Brain microvascular endothelial cell (primary cell): ENCODE measurements around the gene RMRP.

ENCODE experiments used
- DNase-seq: peaks from one replicate; pipeline ENCODE4 v3.0.0-alpha.2; 2020
- H3K27ac ChIP-seq: fragments of 250-450 bp; sonication (Bioruptor Pico); 2 replicates; pipeline ENCODE4 v1.5.1; 2020; ENCODE audit warnings: mild to moderate bottlenecking, moderate library complexity
- H3K27me3 ChIP-seq: fragments of 250-450 bp; sonication (Bioruptor Pico); replicated peaks from 2 replicates; pipeline ENCODE4 v1.5.1; 2020; ENCODE audit warnings: mild to moderate bottlenecking
- H3K36me3 ChIP-seq: fragments of 250-450 bp; sonication (Bioruptor Pico); replicated peaks from 2 replicates; pipeline ENCODE4 v1.5.1; 2020; ENCODE audit warnings: mild to moderate bottlenecking
- H3K4me3 ChIP-seq: 2 replicates; pipeline ENCODE4 v1.5.1; 2011; ENCODE audit warnings: low read depth, mild to moderate bottlenecking, control low read depth, low read length, moderate library complexity
- in situ Hi-C: cut with HindIII; loops from 2 replicates; pipeline ENCODE4 v1.10.0; 2017; ENCODE audit warnings: low sequenced_read_pairs, low pct_ligation_motif_present
- TF ChIP-seq, protein P1 (sequence below): IDR thresholded peaks from 2 replicates; pipeline ENCODE4 v1.5.1; 2011; ENCODE audit warnings: low read depth, mild to moderate bottlenecking, moderate library complexity, low read length, control low read depth, inconsistent platforms; ENCODE audit errors: missing control alignments

The RMRP gene

DNA sequence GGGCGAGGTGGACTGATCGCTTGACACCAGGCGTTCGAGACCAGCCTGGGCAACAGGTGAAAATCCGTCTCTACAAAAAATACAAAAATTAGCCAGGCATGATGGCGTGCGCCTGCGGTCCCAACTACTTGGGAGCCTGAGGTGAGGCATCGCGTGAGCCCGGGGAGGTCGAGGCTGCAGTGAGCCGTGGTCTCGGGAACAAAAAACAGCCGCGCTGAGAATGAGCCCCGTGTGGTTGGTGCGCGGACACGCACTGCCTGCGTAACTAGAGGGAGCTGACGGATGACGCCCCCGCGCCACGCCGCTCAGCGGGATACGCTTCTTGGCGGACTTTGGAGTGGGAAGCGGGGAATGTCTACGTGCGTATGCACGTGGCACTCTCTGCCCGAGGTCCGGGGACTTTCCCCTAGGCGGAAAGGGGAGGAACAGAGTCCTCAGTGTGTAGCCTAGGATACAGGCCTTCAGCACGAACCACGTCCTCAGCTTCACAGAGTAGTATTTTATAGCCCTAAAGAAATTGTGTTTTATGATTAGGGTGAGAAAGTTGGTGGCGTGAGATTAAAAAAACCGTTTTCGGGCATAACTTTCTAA lies at the start of gene RMRP:
TSS of gene RMRP (minus strand) at position 474 of the 591 bp plus-strand sequence.
- Histone ChIP-seq H3K4me3 (peak within 1 kb of the TSS; percentile 84), H3K36me3 (peaks cover 7% of the 10 kb centered on the region), H3K27ac (peak within 1 kb of the TSS; percentile 99), H3K27me3 (no peaks in the 10 kb centered on the region)
- TF ChIP-seq, protein P1, sequence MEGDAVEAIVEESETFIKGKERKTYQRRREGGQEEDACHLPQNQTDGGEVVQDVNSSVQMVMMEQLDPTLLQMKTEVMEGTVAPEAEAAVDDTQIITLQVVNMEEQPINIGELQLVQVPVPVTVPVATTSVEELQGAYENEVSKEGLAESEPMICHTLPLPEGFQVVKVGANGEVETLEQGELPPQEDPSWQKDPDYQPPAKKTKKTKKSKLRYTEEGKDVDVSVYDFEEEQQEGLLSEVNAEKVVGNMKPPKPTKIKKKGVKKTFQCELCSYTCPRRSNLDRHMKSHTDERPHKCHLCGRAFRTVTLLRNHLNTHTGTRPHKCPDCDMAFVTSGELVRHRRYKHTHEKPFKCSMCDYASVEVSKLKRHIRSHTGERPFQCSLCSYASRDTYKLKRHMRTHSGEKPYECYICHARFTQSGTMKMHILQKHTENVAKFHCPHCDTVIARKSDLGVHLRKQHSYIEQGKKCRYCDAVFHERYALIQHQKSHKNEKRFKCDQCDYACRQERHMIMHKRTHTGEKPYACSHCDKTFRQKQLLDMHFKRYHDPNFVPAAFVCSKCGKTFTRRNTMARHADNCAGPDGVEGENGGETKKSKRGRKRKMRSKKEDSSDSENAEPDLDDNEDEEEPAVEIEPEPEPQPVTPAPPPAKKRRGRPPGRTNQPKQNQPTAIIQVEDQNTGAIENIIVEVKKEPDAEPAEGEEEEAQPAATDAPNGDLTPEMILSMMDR, result peak; percentile 29
- DNase-seq, result peak; percentile 99
- in situ Hi-C loops, result no loop called here

DNA sequence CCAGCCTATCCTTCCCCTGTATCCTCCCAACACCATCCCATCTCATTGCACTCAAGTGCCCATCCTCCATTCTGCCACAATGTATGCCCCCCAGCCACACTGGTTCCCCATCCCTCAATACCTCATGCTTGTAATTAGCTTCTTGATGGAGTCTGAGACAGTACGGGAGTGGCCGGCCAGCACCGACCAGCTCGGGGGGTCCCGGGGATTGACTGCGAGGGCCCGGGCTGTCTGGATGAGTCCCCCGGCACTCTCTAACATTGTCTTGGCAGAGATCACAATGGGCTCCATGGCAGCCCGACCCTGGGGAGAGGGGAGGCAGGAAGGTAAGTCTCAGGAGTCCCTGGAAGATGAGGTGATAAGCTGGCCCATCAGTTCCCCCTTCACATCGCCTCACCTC lies 49.1 kb upstream of the RMRP start:
- TF ChIP-seq, protein P1, result no peak
- Histone ChIP-seq H3K36me3 (peaks cover 94% of the 10 kb centered on the region), H3K27ac (no peak overlapping the region), H3K4me3 (no peak overlapping the region), H3K27me3 (no peaks in the 10 kb centered on the region)
- DNase-seq, result no peak
- in situ Hi-C loops, result no loop called here

DNA sequence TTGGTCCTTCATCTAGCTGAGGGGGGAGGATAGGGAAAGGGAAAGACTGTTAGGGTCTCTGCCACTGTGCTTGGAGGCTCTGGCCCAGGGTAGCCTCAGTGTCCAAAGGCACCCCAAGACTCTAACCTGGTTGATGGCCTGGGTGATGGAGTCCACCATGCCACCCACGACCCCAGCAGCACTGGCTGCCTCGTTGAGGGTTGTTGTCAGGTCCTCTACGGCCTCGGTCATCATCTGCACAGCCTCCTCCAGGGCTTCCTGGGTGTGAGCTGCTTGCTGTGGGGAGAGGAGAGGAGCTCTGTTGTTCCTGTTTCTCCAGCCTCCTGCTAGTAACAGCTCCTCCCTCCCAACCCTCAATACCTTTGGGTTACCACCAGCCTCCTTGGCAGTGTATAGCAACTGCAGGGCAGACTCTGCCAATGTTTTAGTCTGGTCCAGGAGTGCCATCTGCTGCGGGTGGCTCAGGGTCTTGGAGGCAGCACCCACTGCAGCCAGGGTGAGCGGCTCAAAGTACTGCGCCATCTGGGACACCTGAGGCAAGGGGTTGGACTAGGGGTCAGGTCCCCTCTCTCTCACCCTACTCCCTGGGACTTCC lies 48.1 kb upstream of the RMRP start:
- H3K4me3 ChIP-seq, result no peak overlapping the region
- peaks cover 94% of the 10 kb centered on the region for H3K36me3 ChIP-seq
- TF ChIP-seq, protein P1, result no peak
- in situ Hi-C loops, result no loop called here
- no peak for DNase-seq
- no peaks in the 10 kb centered on the region for H3K27me3 ChIP-seq
- no peak overlapping the region for H3K27ac ChIP-seq

DNA sequence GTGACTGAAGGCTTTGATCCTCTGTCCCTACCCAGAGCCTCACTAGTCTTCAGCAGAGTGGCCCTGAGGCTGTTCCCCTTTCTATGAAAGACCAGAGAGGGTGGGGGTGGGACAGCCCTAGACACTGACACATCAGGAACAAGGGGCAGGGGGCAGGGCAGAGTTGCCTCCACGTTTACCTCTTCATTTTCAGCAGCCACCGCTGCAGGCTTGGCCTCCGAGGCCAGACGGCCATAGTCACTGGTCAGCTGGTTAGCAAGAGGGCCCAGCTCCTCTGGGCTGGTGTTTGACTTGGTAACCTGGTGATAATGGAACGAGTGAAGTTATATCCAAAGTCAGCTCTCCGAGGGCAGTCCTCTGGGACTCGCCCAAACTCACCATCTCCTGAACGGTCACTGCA lies 47.6 kb upstream of the RMRP start:
- no peaks in the 10 kb centered on the region for H3K27me3 ChIP-seq
- H3K36me3 ChIP-seq, result peaks cover 94% of the 10 kb centered on the region
- no peak overlapping the region for H3K4me3 ChIP-seq
- in situ Hi-C loops, result no loop called here
- TF ChIP-seq, protein P1, result no peak
- H3K27ac ChIP-seq, result no peak overlapping the region
- DNase-seq, result no peak

DNA sequence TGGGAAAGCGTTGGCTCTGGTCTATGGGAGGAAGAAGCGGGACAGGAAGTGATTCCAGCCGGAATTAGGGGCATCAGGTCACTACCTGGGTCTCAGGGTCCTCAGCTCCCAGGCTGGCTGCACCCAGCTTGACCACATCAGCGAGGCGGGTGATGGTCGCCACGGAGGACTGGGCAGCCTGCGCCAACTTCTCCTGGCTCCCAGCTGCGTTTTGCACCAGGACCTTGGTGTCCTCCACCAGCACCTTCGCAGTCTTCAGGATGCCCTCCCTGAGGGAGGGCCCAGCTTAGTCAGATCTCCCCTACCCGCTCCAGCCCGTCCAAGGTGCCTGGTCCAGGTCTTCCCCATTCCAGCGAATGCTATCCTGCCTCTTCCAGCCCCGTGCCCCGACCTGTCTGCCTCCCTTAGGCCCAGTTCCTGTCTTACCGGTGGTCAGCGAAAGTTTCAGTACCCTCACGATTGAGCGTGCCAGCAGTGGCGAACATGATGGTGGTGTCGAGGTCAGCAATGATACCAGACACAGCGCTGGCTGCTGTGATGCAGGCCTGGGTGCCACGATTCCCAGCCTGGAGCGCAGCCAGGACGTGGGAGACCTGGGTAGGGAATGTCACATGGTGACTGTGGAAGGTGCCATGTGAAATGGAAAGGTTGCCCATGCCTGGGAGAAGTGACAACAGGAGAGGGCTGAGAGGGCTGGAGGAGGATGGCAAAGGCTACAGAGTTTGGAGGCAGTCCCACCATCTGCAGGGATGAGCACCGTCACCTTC lies 46.3 kb upstream of the RMRP start:
- H3K4me3 ChIP-seq, result no peak overlapping the region
- TF ChIP-seq, protein P1, result no peak
- no peak for DNase-seq
- H3K27me3 ChIP-seq, result no peaks in the 10 kb centered on the region
- in situ Hi-C loops, result no loop called here
- H3K36me3 ChIP-seq, result peaks cover 100% of the 10 kb centered on the region
- no peak overlapping the region for H3K27ac ChIP-seq
